PC-3 (cell line): ENCODE data around the gene RNF123.

Source experiments
- EZH2 ChIP-seq: fragments of 300-600 bp; sonication (generic); IDR thresholded peaks from one replicate; pipeline ENCODE4 v1.6.1; 2017; ENCODE audit warnings: antibody characterized with exemption, mild to moderate bottlenecking, low read length; ENCODE audit not compliant: unreplicated experiment
- TF ChIP-seq, protein P1 (sequence below): fragments of 300-600 bp; sonication (generic); conservative IDR thresholded peaks from 2 replicates; pipeline ENCODE4 v1.5.1; 2017; ENCODE audit warnings: antibody characterized with exemption, low read depth, mild to moderate bottlenecking, low read length

DNA sequence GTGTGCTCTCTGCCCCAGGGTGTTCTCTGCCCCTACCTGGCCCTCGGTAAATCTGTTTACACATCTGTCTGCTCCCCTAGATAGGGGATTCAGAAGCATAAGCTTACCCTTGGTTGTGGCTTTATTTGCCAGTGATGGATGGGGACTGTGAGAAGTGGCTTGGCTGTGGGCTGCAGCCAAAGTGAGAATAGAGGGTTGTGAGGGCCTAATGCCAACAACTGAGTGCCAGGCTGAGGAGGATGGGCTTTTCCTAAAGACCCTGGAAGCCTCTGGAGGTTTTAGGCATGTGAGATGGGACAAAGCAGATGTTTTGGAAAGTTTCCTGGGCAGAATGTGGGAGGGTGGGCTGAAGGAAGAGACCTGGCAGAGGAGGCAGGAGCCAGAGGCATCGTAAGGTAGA is 30.6 kb upstream of the RNF123 start:
- TF ChIP-seq, protein P1, sequence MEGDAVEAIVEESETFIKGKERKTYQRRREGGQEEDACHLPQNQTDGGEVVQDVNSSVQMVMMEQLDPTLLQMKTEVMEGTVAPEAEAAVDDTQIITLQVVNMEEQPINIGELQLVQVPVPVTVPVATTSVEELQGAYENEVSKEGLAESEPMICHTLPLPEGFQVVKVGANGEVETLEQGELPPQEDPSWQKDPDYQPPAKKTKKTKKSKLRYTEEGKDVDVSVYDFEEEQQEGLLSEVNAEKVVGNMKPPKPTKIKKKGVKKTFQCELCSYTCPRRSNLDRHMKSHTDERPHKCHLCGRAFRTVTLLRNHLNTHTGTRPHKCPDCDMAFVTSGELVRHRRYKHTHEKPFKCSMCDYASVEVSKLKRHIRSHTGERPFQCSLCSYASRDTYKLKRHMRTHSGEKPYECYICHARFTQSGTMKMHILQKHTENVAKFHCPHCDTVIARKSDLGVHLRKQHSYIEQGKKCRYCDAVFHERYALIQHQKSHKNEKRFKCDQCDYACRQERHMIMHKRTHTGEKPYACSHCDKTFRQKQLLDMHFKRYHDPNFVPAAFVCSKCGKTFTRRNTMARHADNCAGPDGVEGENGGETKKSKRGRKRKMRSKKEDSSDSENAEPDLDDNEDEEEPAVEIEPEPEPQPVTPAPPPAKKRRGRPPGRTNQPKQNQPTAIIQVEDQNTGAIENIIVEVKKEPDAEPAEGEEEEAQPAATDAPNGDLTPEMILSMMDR: no peak
- TF ChIP-seq EZH2: no peak
